Tibial nerve (tissue), 4 donors: Measurements from ENCODE around the gene SIGLEC9.

Source experiments
- CTCF ChIP-seq, 5 experiments: fragments of 200-600 bp in 3 of 5; fragments of 450-650 bp in 2 of 5; sonication (generic) in 3 of 5; IDR thresholded peaks; one replicate each; pipeline ENCODE4 v1.5.1; 2016 to 2019; ENCODE audit warnings: antibody characterized with exemption in 5 of 5, mild to moderate bottlenecking in 3 of 5, moderate library complexity in 2 of 5
- EP300 ChIP-seq, 2 donors: sonication (generic); formaldehyde crosslinking; IDR thresholded peaks; one replicate each; pipeline ENCODE4 v1.6.1; 2017; ENCODE audit warnings: antibody characterized with exemption in 2 of 2, mild to moderate bottlenecking in 1 of 2

- TF ChIP-seq CTCF (IDR thresholded peaks at IDR 0.05): no peak
- no peak for TF ChIP-seq EP300 (IDR thresholded peaks at IDR 0.05)
Observed at GRCh38 chr19:51084505-51084904, 40.2 kb upstream of the SIGLEC9 start.
